PC-3 (cell line): ENCODE data around the gene TMEM131L. TPM values are rescaled to one million over a fixed set of nuclear protein-coding genes. Genes with fewer than 3 reads are reported as not detected.

Experiments
- ATAC-seq: fragments of 200-7000 bp; cut with Tn5 transposase; 2 replicates; pipeline ENCODE4 v1.9.1; 2020; ENCODE audit warnings: mild to moderate bottlenecking, moderate library complexity
- BruUV-seq: library from RNA; stranded (reverse); fragments of 400-500 nt; replicated peaks from 2 replicates; lab custom pipeline; 2021; lab: Mats Ljungman, UMichigan
- CTCF ChIA-PET: fragments of 300-600 bp; sonication (Branson Sonifier 250); formaldehyde crosslinking; loops from one replicate; lab custom pipeline; 2022; ENCODE audit warnings: antibody characterized with exemption; lab: Charles Lee
- POLR2A ChIA-PET: fragments of 300-600 bp; sonication (Branson Sonifier 250); formaldehyde crosslinking; loops from one replicate; lab custom pipeline; 2022; ENCODE audit warnings: antibody characterized with exemption; ENCODE audit not compliant: unreplicated experiment; lab: Charles Lee
- DNase-seq: peaks from one replicate; pipeline ENCODE4 v3.0.0-alpha.2; 2015
- H2AFZ ChIP-seq: fragments of 300-600 bp; sonication (generic); 2 replicates; pipeline ENCODE4 v1.6.0; 2016; ENCODE audit warnings: antibody characterized with exemption, low read length
- H3F3A ChIP-seq: fragments of 300-600 bp; sonication (generic); one replicate; pipeline ENCODE4 v1.6.0; 2017; ENCODE audit warnings: antibody characterized with exemption, low read length, control low read depth, mild to moderate bottlenecking; ENCODE audit not compliant: unreplicated experiment
- H3K27ac ChIP-seq: fragments of 300-600 bp; sonication (generic); 2 replicates; pipeline ENCODE4 v1.5.1; 2016; ENCODE audit warnings: mild to moderate bottlenecking, low read length
- H3K27me3 ChIP-seq: fragments of 300-600 bp; sonication (generic); 2 replicates; pipeline ENCODE4 v1.6.1; 2016; ENCODE audit warnings: low read length, mixed read lengths
- H3K36me3 ChIP-seq: fragments of 300-600 bp; sonication (generic); 2 replicates; pipeline ENCODE4 v1.6.1; 2016; ENCODE audit warnings: low read depth, mixed run types, low read length, mixed read lengths
- H3K4me1 ChIP-seq: fragments of 300-600 bp; sonication (generic); 2 replicates; pipeline ENCODE4 v1.5.1; 2016; ENCODE audit warnings: low read length; ENCODE audit not compliant: insufficient read depth
- H3K4me2 ChIP-seq: fragments of 300-600 bp; sonication (generic); 2 replicates; pipeline ENCODE4 v1.6.0; 2016; ENCODE audit warnings: low read length
- H3K4me3 ChIP-seq: fragments of 300-600 bp; sonication (generic); 2 replicates; pipeline ENCODE4 v1.5.1; 2016; ENCODE audit warnings: mild to moderate bottlenecking, low read length, mixed read lengths
- H3K79me2 ChIP-seq: fragments of 300-600 bp; sonication (generic); 2 replicates; pipeline ENCODE4 v1.6.1; 2017; ENCODE audit warnings: low read length, mixed read lengths
- H3K9ac ChIP-seq: fragments of 300-600 bp; sonication (generic); 2 replicates; pipeline ENCODE4 v1.6.0; 2016; ENCODE audit warnings: mild to moderate bottlenecking, low read length
- H3K9me2 ChIP-seq: fragments of 300-600 bp; sonication (generic); replicated peaks from 2 replicates; pipeline ENCODE4 v1.6.1; 2016; ENCODE audit warnings: mixed run types, low read length, mixed read lengths
- H3K9me3 ChIP-seq: fragments of 300-600 bp; sonication (generic); 2 replicates; pipeline ENCODE4 v1.6.1; 2016; ENCODE audit warnings: low read length, mixed read lengths
- H4K20me1 ChIP-seq: fragments of 300-600 bp; sonication (generic); 2 replicates; pipeline ENCODE4 v1.6.1; 2016; ENCODE audit warnings: low read length, mixed read lengths
- EZH2 ChIP-seq: fragments of 300-600 bp; sonication (generic); IDR thresholded peaks from one replicate; pipeline ENCODE4 v1.6.1; 2017; ENCODE audit warnings: antibody characterized with exemption, mild to moderate bottlenecking, low read length; ENCODE audit not compliant: unreplicated experiment
- EZH2phosphoT487 ChIP-seq: fragments of 300-600 bp; sonication (generic); IDR thresholded peaks from 2 replicates; pipeline ENCODE4 v1.6.1; 2018; ENCODE audit warnings: mild to moderate bottlenecking, antibody characterized with exemption, low read length, borderline replicate concordance
- intact Hi-C: fragments of 100-400 bp; cut with micrococcal nuclease; formaldehyde crosslinking; loops from 2 replicates; pipeline ENCODE4 v1.9.0; 2023
- total RNA-seq: library from RNA; depleted of rRNA; stranded (reverse); fragments of >200 nt; gene quantifications from 2 replicates; pipeline ENCODE4 v1.2.3, GENCODE V29; 2014
- TF ChIP-seq, protein P1 (sequence below): fragments of 300-600 bp; sonication (generic); conservative IDR thresholded peaks from 2 replicates; pipeline ENCODE4 v1.5.1; 2017; ENCODE audit warnings: antibody characterized with exemption, low read depth, mild to moderate bottlenecking, low read length

The TMEM131L gene
- total RNA-seq, 1 experiment from 2014 or later: 7.7 TPM

DNA sequence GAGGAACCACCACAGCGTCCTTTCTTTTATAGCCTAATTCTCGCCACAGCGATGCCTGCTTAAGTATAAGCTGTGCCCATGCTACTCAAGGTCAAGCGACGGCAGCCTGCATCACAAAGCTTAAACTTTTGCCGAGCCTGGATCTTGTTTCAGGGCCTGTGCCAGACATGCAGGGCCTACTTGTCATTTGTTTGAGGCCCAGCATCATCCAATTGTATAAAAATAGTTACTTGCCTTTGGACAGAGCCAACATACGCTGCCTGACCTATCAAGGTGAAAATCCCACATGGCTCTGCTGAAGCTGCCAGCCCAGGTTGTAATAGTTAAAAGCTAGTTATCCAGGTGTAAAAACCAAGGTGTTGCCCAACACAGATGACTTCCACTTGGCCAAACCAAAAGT lies 107.1 kb downstream of the TMEM131L start:
- no peak overlapping the region for H3K9ac ChIP-seq
- BruUV-seq: no TSS peak
- intact Hi-C loops: loop anchor here (5.0 kb wide), 1 partner anchor 366 kb away; no protein-coding TSS in a partner anchor
- H4K20me1 ChIP-seq: no peaks in the 10 kb centered on the region
- ChIA-PET POLR2A (no interaction called here), CTCF (interaction anchor here (0.8 kb wide), 1 partner anchor 140 kb away, joined by 7 read pairs; no protein-coding TSS in a partner anchor)
- no peaks in the 10 kb centered on the region for H3K9me3 ChIP-seq
- H3K4me3 ChIP-seq: no peak overlapping the region
- no peak overlapping the region for H3K27ac ChIP-seq
- TF ChIP-seq, protein P1, sequence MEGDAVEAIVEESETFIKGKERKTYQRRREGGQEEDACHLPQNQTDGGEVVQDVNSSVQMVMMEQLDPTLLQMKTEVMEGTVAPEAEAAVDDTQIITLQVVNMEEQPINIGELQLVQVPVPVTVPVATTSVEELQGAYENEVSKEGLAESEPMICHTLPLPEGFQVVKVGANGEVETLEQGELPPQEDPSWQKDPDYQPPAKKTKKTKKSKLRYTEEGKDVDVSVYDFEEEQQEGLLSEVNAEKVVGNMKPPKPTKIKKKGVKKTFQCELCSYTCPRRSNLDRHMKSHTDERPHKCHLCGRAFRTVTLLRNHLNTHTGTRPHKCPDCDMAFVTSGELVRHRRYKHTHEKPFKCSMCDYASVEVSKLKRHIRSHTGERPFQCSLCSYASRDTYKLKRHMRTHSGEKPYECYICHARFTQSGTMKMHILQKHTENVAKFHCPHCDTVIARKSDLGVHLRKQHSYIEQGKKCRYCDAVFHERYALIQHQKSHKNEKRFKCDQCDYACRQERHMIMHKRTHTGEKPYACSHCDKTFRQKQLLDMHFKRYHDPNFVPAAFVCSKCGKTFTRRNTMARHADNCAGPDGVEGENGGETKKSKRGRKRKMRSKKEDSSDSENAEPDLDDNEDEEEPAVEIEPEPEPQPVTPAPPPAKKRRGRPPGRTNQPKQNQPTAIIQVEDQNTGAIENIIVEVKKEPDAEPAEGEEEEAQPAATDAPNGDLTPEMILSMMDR: no peak
- TF ChIP-seq EZH2phosphoT487 (no peak), EZH2 (no peak)
- no peaks in the 10 kb centered on the region for H3K9me2 ChIP-seq
- H3K4me2 ChIP-seq: no peak overlapping the region
- no peaks in the 10 kb centered on the region for H3F3A ChIP-seq
- no peaks in the 10 kb centered on the region for H3K79me2 ChIP-seq
- no peaks in the 10 kb centered on the region for H3K27me3 ChIP-seq
- H3K36me3 ChIP-seq: no peaks in the 10 kb centered on the region
- H3K4me1 ChIP-seq: peaks cover 5% of the 10 kb centered on the region; the same call in 1 of the 2 replicates
- ATAC-seq (no peak), DNase-seq (no peak)
- no peak overlapping the region for H2AFZ ChIP-seq

DNA sequence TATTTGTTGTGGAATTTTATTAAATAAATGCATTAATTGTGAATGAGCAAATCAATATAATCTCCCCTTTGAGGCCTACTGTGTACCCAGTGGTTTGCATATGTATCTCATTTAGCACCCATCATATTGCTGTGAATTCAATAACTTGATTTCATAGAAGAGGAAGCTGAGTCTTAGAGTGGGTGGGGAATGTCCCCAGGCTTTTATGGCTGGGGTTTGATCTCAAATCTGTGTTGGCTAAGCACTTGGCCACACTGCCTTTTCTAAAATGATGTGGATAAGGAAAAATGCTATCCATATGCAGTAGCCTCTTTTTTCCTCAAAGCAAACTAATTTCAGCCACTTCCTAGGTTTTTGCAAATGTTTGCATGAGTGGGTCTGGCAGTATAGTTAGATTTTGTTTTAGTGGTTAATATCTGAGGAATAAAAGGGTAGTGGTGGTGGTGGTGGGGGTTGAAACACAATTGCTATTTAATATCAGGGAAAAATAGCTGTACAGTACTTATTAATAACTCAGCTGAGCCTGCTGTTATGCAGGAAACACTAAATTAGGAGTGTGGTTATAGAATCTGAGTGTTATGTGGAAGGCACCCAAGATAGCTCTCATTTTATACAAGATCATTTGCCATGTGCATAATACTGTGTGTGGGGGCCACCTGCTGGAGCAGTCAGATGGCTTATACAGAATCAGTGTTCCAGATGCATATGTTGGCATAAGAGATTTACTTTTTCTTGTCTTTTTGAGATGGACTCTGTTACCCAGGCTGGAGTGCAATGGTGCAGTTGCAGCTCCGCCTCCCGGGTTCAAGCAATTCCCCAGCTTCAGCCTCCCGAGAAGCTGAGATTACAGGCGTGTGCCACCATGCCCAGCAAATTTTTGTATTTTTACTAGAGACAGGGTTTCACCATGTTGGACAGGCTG lies 108.0 kb downstream of the TMEM131L start:
- Histone ChIP-seq H3K79me2 (no peaks in the 10 kb centered on the region), H3K9ac (no peak overlapping the region), H3K4me2 (no peak overlapping the region), H3K36me3 (no peaks in the 10 kb centered on the region), H3K27me3 (no peaks in the 10 kb centered on the region), H4K20me1 (no peaks in the 10 kb centered on the region), H2AFZ (no peak overlapping the region), H3K4me3 (no peak overlapping the region), H3K9me2 (no peaks in the 10 kb centered on the region), H3F3A (no peaks in the 10 kb centered on the region), H3K27ac (no peak overlapping the region), H3K9me3 (no peaks in the 10 kb centered on the region), H3K4me1 (peaks cover 5% of the 10 kb centered on the region; the same call in 1 of the 2 replicates)
- DNase-seq (peak; percentile 64), ATAC-seq (peak; percentile 95)
- no TSS peak for BruUV-seq
- POLR2A ChIA-PET: interaction anchor here (0.5 kb wide), 1 partner anchor 940 kb away, joined by 3 read pairs; no protein-coding TSS in a partner anchor
- intact Hi-C loops: loop anchor here (1.0 to 5.0 kb wide), 4 partner anchors 109 to 367 kb away; partner anchors contain the start of gene MND1
- TF ChIP-seq, protein P1: peak; percentile 73
- TF ChIP-seq EZH2phosphoT487: no peak
- CTCF ChIA-PET: interaction anchor here (0.5 to 1.1 kb wide), 9 partner anchors 88 to 232 kb away, joined by 4 to 19 read pairs (median 7); partner anchors contain the start of genes MND1 and TMEM131L
